GM20000 (cell line): ENCODE measurements around the gene LRRC4C.

Source experiments
- DNase-seq: peaks from one replicate; pipeline ENCODE4 v3.0.0; 2012; ENCODE audit warnings: low spot score
- CTCF ChIP-seq: IDR thresholded peaks from 2 replicates; pipeline ENCODE4 v1.5.1; 2012; ENCODE audit warnings: mild to moderate bottlenecking, control low read depth; ENCODE audit errors: extremely low read depth, missing control alignments

LRRC4C gene

GRCh38 chr11:41113160-41113559 lies 346.3 kb downstream of the LRRC4C start:
- DNase-seq = no peak
- no peak for TF ChIP-seq CTCF

- no peak for TF ChIP-seq CTCF
- DNase-seq = no peak
Observed at GRCh38 chr11:41110527-41110926, 348.9 kb downstream of the LRRC4C start.

- no peak for TF ChIP-seq CTCF
- no peak for DNase-seq
Observed at GRCh38 chr11:41102471-41102870, 357.0 kb downstream of the LRRC4C start.

- DNase-seq = no peak
- no peak for TF ChIP-seq CTCF
Observed at GRCh38 chr11:41099654-41100053, 359.8 kb downstream of the LRRC4C start.

GRCh38 chr11:41085123-41085522 lies 374.3 kb downstream of the LRRC4C start:
- no peak for TF ChIP-seq CTCF
- DNase-seq = no peak

- TF ChIP-seq CTCF = no peak
- DNase-seq = no peak
Observed at GRCh38 chr11:41081756-41082285, 377.6 kb downstream of the LRRC4C start.

- DNase-seq = no peak
- TF ChIP-seq CTCF = no peak
Observed at GRCh38 chr11:41074318-41074717, 385.1 kb downstream of the LRRC4C start.

GRCh38 chr11:41065432-41065831 lies 394.0 kb downstream of the LRRC4C start:
- TF ChIP-seq CTCF = no peak
- no peak for DNase-seq
